K562 (cell line): Measurements from ENCODE around the gene SOX6. TPM values are rescaled to one million over a fixed set of nuclear protein-coding genes. Genes with fewer than 3 reads are reported as not detected.
A peak's percentile ranks its signal among the peaks of the same experiment; 100 is the strongest.

Experiments
- ATAC-seq: fragments of 200-7000 bp; cut with Tn5 transposase; 3 replicates; pipeline ENCODE4 v1.9.1; 2020; ENCODE audit warnings: moderate library complexity
- BruUV-seq: library from RNA; stranded (reverse); fragments of 400-500 nt; replicated peaks from 2 replicates; lab custom pipeline; 2021; lab: Mats Ljungman, UMichigan
- CTCF ChIA-PET: fragments of 300-600 bp; formaldehyde crosslinking; extraction: SDS; loops from one replicate; lab custom pipeline; 2021; ENCODE audit warnings: low intra/inter-chr PET ratio; lab: Yijun Ruan, JAX
- POLR2A ChIA-PET: fragments of 300-600, 350-650 bp; sonication (Branson Sonifier 250); formaldehyde crosslinking; extraction: SDS; loops from one replicate; lab custom pipeline; 2021; ENCODE audit warnings: antibody characterized with exemption, inconsistent platforms; lab: Yijun Ruan, JAX
- DNase-seq, 4 experiments: peaks; one replicate each; pipeline versions ENCODE4 v3.0.0 to v3.0.0-alpha.2; 2011 to 2018; ENCODE audit warnings: low spot score in 3 of 4, mixed read lengths in 3 of 4; ENCODE audit errors: extremely low read depth in 1 of 4
- FAIRE-seq: peaks from 2 replicates; lab custom pipeline; 2011; peaks lifted over from hg19 to GRCh38; lab: Jason Lieb, UNC
- H2AFZ ChIP-seq: 2 replicates; pipeline ENCODE4 v1.6.0; 2011; ENCODE audit warnings: low read depth, low read length, control low read depth, inconsistent platforms
- H3K27ac ChIP-seq: fragments of 200-600 bp; 3 replicates; pipeline ENCODE4 v1.8.0; 2011; ENCODE audit warnings: low read depth, mild to moderate bottlenecking, control low read depth, inconsistent platforms, low read length, moderate library complexity, mixed read lengths; ENCODE audit errors: extremely low read depth
- H3K27me3 ChIP-seq, 2 experiments: fragments of 300-600 bp in 1 of 2; 2 replicates in 1 of 2; 3 replicates in 1 of 2; pipeline versions ENCODE4 v1.6.0 to v1.8.0; 2011; ENCODE audit warnings: inconsistent platforms in 2 of 2, low read length in 2 of 2, mild to moderate bottlenecking in 1 of 2, mixed read lengths in 1 of 2, moderate library complexity in 1 of 2; ENCODE audit not compliant: control insufficient read depth in 2 of 2, insufficient read depth in 2 of 2
- H3K36me3 ChIP-seq: fragments of 300-600 bp; 3 replicates; pipeline ENCODE4 v1.8.0; 2011; ENCODE audit warnings: mild to moderate bottlenecking, low read length, inconsistent platforms; ENCODE audit not compliant: control insufficient read depth, insufficient read depth
- H3K4me1 ChIP-seq, 2 experiments: fragments of 200-600 bp in 1 of 2; replicated peaks in 1 of 2; 2 replicates in 1 of 2; 3 replicates in 1 of 2; pipeline versions ENCODE4 v1.5.1 to v1.8.0; 2011; ENCODE audit warnings: inconsistent platforms in 2 of 2, low read length in 2 of 2, mild to moderate bottlenecking in 1 of 2, mixed read lengths in 1 of 2, moderate library complexity in 1 of 2; ENCODE audit not compliant: control insufficient read depth in 2 of 2, insufficient read depth in 2 of 2
- H3K4me2 ChIP-seq: 2 replicates; pipeline ENCODE4 v1.6.1; 2011; ENCODE audit warnings: low read length, control low read depth, inconsistent platforms, mixed read lengths; ENCODE audit not compliant: insufficient read depth
- H3K4me3 ChIP-seq: fragments of 200-600 bp; sonication (generic), shearing (Covaris generic); 2 replicates; pipeline ENCODE4 v1.5.1; 2016; ENCODE audit warnings: control low read depth, inconsistent platforms
- H3K79me2 ChIP-seq: fragments of 200-600 bp; 3 replicates; pipeline ENCODE4 v1.8.0; 2011; ENCODE audit warnings: low read length, inconsistent platforms; ENCODE audit not compliant: control insufficient read depth, insufficient read depth
- H3K9ac ChIP-seq, 2 experiments: 2 replicates each; pipeline versions ENCODE4 v1.6.0 to v1.6.1; 2011; ENCODE audit warnings: low read depth in 2 of 2, low read length in 2 of 2, control low read depth in 1 of 2, inconsistent platforms in 1 of 2, mild to moderate bottlenecking in 1 of 2, mixed read lengths in 1 of 2; ENCODE audit not compliant: insufficient read depth in 1 of 2
- H3K9me1 ChIP-seq: one replicate; pipeline ENCODE4 v1.6.0; 2011; ENCODE audit warnings: inconsistent platforms, mild to moderate bottlenecking, low read length, moderate library complexity; ENCODE audit not compliant: control insufficient read depth, insufficient read depth
- H3K9me3 ChIP-seq: replicated peaks from 2 replicates; pipeline ENCODE4 v1.5.1; 2011; ENCODE audit warnings: low read depth, low read length, inconsistent platforms; ENCODE audit not compliant: control insufficient read depth, insufficient read depth
- H4K20me1 ChIP-seq: replicated peaks from 2 replicates; pipeline ENCODE4 v1.6.1; 2011; ENCODE audit warnings: low read length, inconsistent platforms, mixed read lengths; ENCODE audit not compliant: control insufficient read depth, insufficient read depth
- C11orf30 ChIP-seq: fragments of 450-650 bp; IDR thresholded peaks from 2 replicates; pipeline ENCODE4 v1.6.1; 2016; ENCODE audit warnings: low read depth, mild to moderate bottlenecking
- CBX1 ChIP-seq: sonication (generic); IDR thresholded peaks from 2 replicates; pipeline ENCODE4 v1.6.1; 2016; ENCODE audit warnings: antibody characterized with exemption, low read depth, mild to moderate bottlenecking
- L3MBTL2 ChIP-seq: fragments of 450-650 bp; IDR thresholded peaks from 2 replicates; pipeline ENCODE4 v1.6.1; 2016; ENCODE audit warnings: mild to moderate bottlenecking, moderate library complexity
- MAFK ChIP-seq: IDR thresholded peaks from 2 replicates; pipeline ENCODE4 v1.6.1; 2011; ENCODE audit warnings: low read length, improper control_type of control experiment
- MCM5 ChIP-seq: fragments of 450-650 bp; IDR thresholded peaks from 2 replicates; pipeline ENCODE4 v1.6.1; 2016; ENCODE audit warnings: low read depth
- MIER1 ChIP-seq: fragments of 450-650 bp; IDR thresholded peaks from 2 replicates; pipeline ENCODE4 v1.6.1; 2016; ENCODE audit warnings: antibody characterized with exemption, mild to moderate bottlenecking, low read depth
- MYBL2 ChIP-seq, 2 experiments: fragments of 450-650 bp in 1 of 2; sonication (generic) in 1 of 2; formaldehyde crosslinking in 1 of 2; IDR thresholded peaks; 2 replicates each; pipeline versions ENCODE4 v1.6.1 to v1.8.1; 2017 to 2022; ENCODE audit warnings: borderline replicate concordance in 1 of 2, inconsistent platforms in 1 of 2, low read depth in 1 of 2, mild to moderate bottlenecking in 1 of 2, missing genetic modification reagents in 1 of 2, moderate library complexity in 1 of 2
- NFYB ChIP-seq: IDR thresholded peaks from 2 replicates; pipeline ENCODE4 v1.6.1; 2011; ENCODE audit warnings: mild to moderate bottlenecking, moderate library complexity; ENCODE audit not compliant: insufficient read length; ENCODE audit errors: extremely low read depth
- NR2C2 ChIP-seq, 2 experiments: fragments of 200-800 bp in 1 of 2; sonication (Bioruptor generic) in 1 of 2; sonication (generic) in 1 of 2; formaldehyde crosslinking in 1 of 2; IDR thresholded peaks; 2 replicates each; pipeline versions ENCODE4 v1.6.1 to v1.8.0; 2016 to 2022; ENCODE audit warnings: mild to moderate bottlenecking in 1 of 2, missing compliant biosample characterization in 1 of 2, missing genetic modification characterization in 1 of 2, missing genetic modification reagents in 1 of 2
- RAD51 ChIP-seq: fragments of 450-650 bp; IDR thresholded peaks from 2 replicates; pipeline ENCODE4 v1.7.1; 2016; ENCODE audit warnings: low read depth, mild to moderate bottlenecking, borderline replicate concordance
- RFX1 ChIP-seq: fragments of 450-650 bp; IDR thresholded peaks from 2 replicates; pipeline ENCODE4 v1.6.1; 2016; ENCODE audit warnings: mild to moderate bottlenecking, moderate library complexity
- ZNF316 ChIP-seq: fragments of 450-650 bp; IDR thresholded peaks from 2 replicates; pipeline ENCODE4 v1.6.1; 2016
- WGBS: fragments of 100-300 bp; shearing (Covaris generic); methylation state at CpG from one replicate; pipeline ENCODE4 v1.1.6; 2016; ENCODE audit warnings: low coverage, mixed read lengths; ENCODE audit not compliant: insufficient coverage; ENCODE audit errors: missing lambda C conversion rate; 5-methylcytosine and 5-hydroxymethylcytosine counted together
- in situ Hi-C: fragments of 300-500 bp; cut with MboI; formaldehyde crosslinking; loops from 4 replicates; pipeline ENCODE4 v1.15.0; 2018; ENCODE audit warnings: inconsistent platforms, mixed read lengths
- intact Hi-C: fragments of 100-400 bp; cut with micrococcal nuclease; formaldehyde crosslinking; loops from 2 replicates; pipeline ENCODE4 v1.14.2; 2022
- polyA plus RNA-seq, 8 experiments: library from polyadenylated mRNA; depleted of rRNA in 4 of 8; stranded (reverse) in 5 of 8; unstranded in 3 of 8; fragments of >200 nt; fragmentation: Nextera tagmentation in 2 of 8; fragmentation: Illumina TruSeq in 1 of 8; extraction: Ambion mirVana in 2 of 8; extraction: Trizol in 1 of 8; gene quantifications; 2 replicates each; pipeline versions ENCODE4 v1.2.1 to v1.2.3, GENCODE V29; 2011 to 2014; ENCODE audit warnings: inconsistent platforms in 1 of 8, missing spikeins in 1 of 8
- total RNA-seq, 7 experiments: library from RNA; depleted of rRNA in 6 of 7; stranded (reverse); fragments of >200 nt in 6 of 7; fragmentation: Illumina TruSeq in 2 of 7; extraction: Trizol in 2 of 7; gene quantifications; 2 replicates each; pipeline versions ENCODE4 v1.2.1 to v1.2.3, GENCODE V29; 2011 to 2021; ENCODE audit warnings: low replicate concordance in 1 of 7

Gene SOX6
- total and polyA plus RNA-seq, 9 of the 15 experiments (the other 6 are each of a cell fraction or from before 2014, with no cell fraction given), result 0.89 to 8.7 (median 5.7) TPM

DNA sequence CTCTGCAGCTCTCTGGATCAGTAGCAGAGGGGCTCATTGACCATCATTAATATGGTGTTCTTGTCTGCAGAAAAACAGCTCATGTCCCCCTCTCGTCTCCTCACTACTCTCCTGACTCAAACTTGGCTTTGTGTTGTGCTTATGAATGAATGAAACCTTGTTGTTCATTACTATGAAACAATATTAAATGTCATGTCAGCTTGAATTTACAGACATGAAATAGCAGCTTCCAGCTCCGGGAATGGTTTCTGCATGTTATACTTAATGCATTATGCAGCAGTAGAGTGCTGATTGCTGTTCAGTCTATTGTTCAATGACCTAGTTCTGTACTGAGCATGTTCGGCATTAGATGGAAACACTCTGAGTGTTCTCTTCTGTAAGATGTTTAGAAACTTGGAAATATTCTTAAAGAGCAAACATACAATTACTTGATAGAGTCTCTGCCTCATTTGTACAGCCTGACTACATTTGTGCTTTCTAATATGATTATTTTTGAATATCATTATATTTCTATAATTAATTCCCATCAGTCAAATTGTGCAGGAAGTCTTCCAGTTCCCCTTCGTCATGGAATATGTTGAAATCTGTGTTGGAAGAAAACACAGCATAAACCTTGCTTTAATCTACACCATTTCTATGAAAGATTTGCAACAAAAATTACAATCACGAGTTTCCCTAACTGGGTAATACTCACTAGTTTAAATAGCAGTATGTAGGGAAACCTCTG, 340.4 kb downstream of the SOX6 start:
- in situ Hi-C loops, result no loop called here
- ChIA-PET CTCF (no interaction called here), POLR2A (no interaction called here)

More for the DNA sequence above, 340.4 kb downstream of the SOX6 start:
- no peak overlapping the region for H3K4me3 ChIP-seq
- H2AFZ ChIP-seq, result no peak overlapping the region
- H3K27ac ChIP-seq, result no peak overlapping the region
- no peaks in the 10 kb centered on the region for H4K20me1 ChIP-seq
- intact Hi-C loops, result no loop called here
- no peaks in the 10 kb centered on the region for H3K27me3 ChIP-seq
- TF ChIP-seq NFYB (no peak), MYBL2 (IDR thresholded peaks at IDR 0.05; ENCODE audit: low read depth) (no peak), MYBL2 (CRISPR knock-in tag; IDR thresholded peaks at IDR 0.05; ENCODE audit: borderline replicate concordance) (no peak), C11orf30 (peak; percentile 49), CBX1 (no peak), RAD51 (no peak), MIER1 (no peak), MAFK (peak; percentile 23; the same call in 1 of the 2 replicates), RFX1 (no peak), MCM5 (no peak), L3MBTL2 (no peak), NR2C2 (CRISPR knock-in tag; IDR thresholded peaks at IDR 0.05) (no peak), NR2C2 (tag; IDR thresholded peaks at IDR 0.05) (no peak), ZNF316 (peak; percentile 72)
- H3K9me1 ChIP-seq, result no peaks in the 10 kb centered on the region
- H3K36me3 ChIP-seq, result no peaks in the 10 kb centered on the region
- ATAC-seq (no peak), DNase-seq (no peak), FAIRE-seq (no peak)
- no peak overlapping the region for H3K4me2 ChIP-seq
- H3K4me1 ChIP-seq, result peaks cover 0 to 18% of the 10 kb centered on the region in 2 experiments; a peak in 3 of 5 replicates
- 71% methylated on average over 5 of the region's 5 CpGs for WGBS
- no peaks in the 10 kb centered on the region for H3K79me2 ChIP-seq
- H3K9me3 ChIP-seq, result no peaks in the 10 kb centered on the region
- H3K9ac ChIP-seq, result no peak overlapping the region
- BruUV-seq, result no TSS peak
